GM12801 (cell line): Measurements from ENCODE around the gene LRRC8B.

Source experiments
- TF ChIP-seq, protein P1 (sequence below): IDR thresholded peaks from one replicate; pipeline ENCODE4 v1.5.1; 2011; ENCODE audit warnings: control low read depth; ENCODE audit not compliant: insufficient read length; ENCODE audit errors: extremely low read depth

The LRRC8B gene

DNA sequence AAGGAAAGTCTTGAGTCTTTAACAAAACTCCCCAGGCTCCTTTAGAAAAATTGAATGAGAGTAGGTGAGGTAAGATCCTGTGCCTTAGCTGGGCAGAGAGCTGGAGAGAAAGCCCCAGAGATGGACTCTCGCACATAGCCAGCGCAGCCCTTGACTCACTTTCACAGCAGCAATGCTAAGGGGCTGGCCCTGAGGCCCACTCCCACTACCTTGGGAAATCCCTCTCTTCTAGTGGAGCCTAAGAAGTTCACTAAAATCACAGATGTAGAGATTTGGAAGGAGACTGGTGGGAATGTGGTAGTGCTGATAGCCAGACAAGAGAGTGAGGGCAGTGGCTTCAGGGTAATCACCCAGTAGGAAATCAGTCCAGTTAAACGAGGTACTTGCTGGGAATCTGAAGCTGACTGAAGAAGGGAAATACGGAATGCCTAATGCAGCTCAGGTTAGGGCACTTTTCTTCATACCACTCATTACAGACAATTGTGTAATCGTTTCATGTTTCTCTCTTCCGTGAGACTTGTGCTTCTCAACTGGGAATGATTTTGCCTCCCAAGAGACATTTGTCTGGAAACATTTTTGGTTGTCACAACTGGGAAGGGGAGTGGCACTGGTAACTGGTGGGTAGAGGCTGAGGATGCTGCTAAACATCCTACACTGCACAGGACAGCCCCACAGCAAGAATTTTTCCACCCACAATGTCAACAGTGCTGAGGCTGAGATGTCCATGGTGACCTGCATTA, 65.9 kb downstream of the LRRC8B start:
- TF ChIP-seq, protein P1, sequence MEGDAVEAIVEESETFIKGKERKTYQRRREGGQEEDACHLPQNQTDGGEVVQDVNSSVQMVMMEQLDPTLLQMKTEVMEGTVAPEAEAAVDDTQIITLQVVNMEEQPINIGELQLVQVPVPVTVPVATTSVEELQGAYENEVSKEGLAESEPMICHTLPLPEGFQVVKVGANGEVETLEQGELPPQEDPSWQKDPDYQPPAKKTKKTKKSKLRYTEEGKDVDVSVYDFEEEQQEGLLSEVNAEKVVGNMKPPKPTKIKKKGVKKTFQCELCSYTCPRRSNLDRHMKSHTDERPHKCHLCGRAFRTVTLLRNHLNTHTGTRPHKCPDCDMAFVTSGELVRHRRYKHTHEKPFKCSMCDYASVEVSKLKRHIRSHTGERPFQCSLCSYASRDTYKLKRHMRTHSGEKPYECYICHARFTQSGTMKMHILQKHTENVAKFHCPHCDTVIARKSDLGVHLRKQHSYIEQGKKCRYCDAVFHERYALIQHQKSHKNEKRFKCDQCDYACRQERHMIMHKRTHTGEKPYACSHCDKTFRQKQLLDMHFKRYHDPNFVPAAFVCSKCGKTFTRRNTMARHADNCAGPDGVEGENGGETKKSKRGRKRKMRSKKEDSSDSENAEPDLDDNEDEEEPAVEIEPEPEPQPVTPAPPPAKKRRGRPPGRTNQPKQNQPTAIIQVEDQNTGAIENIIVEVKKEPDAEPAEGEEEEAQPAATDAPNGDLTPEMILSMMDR = no peak

DNA sequence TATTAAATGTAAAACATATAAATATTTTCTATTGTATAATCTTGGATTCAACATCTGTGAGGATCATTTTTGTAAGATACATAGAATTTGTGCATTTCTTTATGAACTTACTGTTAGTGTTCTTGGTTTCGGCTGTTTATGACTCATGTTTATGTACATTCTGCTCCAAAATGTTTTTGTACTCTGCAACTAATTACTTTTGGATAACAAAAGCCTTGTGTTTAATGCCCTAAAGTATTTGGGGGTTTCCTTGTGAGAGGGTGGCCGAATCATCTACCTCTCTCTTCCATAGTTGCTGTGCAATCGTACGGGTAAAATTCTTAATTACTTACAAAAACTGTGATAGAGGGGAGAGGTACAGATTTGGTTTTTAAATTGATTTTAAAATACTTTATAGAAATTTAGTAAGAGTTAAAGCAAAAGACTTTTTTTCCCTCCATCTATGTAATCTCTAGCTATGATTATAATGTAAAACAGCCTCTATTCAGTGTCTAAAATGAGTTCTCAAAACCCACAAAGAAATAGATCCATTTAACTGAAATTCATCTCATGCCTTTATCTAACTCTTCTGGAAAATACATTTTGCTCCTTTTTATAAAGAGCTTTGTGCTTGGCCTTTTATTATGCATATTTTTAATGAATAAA, 69.6 kb downstream of the LRRC8B start:
- TF ChIP-seq, protein P1 = no peak

DNA sequence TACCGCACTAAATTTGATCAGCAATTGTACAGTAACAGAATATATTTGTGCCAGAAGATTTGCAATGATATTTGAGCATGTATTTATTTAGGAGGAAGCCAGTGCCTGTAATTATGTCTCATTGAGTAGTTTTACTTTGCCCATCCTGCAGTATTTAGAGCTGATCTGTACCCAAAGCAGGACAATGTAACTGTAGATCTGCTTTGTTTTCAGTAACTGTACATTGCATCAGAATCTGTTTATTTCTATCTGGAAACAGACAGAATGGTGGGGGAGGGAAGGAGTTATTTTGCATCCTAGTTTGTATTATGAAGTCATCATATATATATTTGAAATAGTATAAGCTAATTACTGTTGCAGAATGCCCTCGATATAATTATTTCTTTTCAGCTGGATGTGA, 72.1 kb downstream of the LRRC8B start:
- TF ChIP-seq, protein P1 = no peak

DNA sequence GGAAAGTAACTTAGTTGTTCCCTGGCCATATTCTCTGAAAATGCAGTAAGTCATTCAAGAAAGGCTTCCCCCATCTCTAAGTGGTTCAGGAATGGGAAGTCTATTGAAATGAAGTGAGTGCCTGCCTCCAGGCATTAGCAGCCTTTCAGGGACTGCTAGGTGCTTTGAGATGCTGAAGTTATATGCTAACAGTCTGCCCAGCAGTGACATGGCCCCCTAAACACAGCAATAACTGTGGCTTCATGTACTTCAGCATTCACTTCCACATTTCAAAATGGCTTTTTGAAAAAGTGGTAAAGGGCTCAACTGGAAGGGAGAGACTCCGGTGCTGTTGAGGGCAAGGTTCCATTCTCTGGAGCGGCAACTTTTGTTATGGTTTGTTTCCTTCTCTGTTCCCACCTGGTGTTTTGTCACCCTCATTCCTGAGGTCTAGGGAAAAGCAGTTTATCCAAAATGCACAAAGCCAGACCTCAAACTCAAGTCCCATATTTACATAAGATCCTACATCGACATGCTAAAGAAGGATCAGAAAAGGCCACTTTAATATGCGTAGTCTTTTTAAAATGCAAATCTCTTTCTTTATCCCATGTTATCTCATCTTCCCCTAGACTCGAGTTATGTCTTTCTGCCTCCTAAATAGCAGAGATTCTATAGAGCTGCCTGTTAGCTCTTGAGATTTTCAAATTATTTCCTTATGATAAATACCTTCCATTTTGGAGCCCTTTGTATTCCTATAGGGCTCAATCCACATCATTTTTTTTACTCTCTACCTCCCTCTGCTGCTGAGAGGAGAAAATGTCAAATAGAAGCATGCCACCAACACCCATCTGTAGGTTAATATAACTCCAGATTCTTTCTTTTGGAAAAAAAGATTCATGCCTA, 74.1 kb downstream of the LRRC8B start:
- TF ChIP-seq, protein P1 = no peak

DNA sequence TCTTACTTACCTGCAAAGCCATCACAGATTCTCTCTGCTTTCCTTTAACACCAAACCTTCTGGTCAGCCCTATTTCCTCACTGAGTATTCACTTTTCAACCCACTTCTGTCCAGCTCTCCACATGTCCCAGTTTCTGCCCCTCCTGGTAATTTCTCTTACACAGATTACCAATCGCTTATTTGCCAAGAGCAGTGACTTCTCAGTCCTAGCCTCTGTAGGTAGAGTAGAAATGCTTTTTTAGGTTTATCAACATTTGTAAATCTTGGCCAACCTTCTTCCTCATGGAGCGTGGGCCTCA, 74.7 kb downstream of the LRRC8B start:
- TF ChIP-seq, protein P1 = no peak

DNA sequence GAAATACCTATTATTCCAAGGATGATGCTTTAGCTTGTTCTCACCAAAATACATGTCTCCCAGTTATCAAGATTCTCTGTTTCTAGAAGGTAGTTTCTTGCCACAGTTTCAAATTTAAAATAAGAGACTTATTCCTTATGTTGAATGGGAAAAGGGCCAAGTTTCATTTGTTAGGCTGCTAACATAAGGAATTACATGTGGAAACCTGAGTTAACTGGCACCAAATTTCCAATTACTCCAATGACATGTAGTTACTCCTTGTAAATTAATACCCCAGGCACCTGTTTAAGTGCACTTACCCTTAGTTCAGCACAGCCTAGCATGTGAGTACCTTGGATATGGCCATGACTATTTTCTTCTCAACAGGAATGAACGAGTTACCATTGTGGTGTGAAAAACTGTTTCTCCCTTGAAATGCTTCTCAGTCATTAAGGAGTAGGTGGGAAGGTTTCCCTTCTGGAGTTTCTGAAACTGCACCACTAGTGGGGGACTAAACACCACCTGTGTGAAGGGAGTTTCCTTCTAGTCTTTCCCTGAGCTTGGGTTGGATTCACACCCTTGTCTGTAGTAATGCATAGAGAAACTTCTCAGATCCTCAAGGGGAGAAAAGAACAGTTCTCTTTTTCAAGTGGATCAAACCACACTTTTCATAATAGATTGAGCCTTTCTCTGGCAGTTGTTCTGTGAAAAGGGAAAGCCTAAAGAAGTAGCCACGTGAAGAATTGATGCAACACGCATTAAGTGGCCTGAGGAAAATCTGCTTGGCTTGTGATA, 76.0 kb downstream of the LRRC8B start:
- TF ChIP-seq, protein P1 = no peak

DNA sequence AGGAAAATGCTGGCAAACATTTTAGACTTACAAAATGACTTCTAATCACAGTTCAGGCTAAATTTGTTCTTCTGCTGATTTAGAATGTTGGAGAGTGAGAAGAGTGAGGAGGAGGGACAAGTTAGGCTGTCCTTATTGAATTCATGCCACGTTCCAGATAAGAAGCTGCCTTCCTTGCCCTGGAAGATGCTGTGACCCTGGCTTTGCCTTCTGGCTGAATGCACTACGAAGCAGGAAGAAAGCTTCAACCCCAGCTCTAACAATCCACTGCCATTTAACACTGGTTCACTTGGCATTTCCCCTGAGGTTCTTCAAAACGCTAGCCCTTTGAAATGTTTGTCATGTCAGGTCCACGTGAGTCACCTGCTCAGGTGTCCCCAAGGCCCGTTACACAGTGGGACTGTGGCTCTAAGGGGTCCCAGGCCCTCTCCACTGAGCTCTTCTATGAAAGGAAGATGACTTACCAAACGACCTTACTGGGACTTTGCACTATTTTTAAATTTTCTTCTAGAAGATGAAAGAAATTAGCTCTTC, 78.3 kb downstream of the LRRC8B start:
- TF ChIP-seq, protein P1 = no peak
